Esophagus muscularis mucosa (tissue), 4 donors: ENCODE measurements around the gene PBRM1. TPM values are rescaled to one million over a fixed set of nuclear protein-coding genes. Genes with fewer than 3 reads are reported as not detected.

Experiments
- DNase-seq: peaks from one replicate; pipeline ENCODE4 v3.0.0-alpha.2; 2017; ENCODE audit errors: extremely low spot score
- H3K27ac ChIP-seq, 4 donors: fragments of 200-600 bp; sonication (generic); replicated peaks in 1 of 4; 1 replicate in 3 of 4; 2 replicates in 1 of 4; pipeline ENCODE4 v1.5.1; 2016 to 2019; ENCODE audit warnings: mild to moderate bottlenecking in 1 of 4
- H3K27me3 ChIP-seq, 4 donors: fragments of 200-600 bp; sonication (generic); one replicate each; pipeline versions ENCODE4 v1.5.1 to v1.6.0; 2016 to 2019
- H3K36me3 ChIP-seq, 4 donors: fragments of 200-600 bp; sonication (generic); one replicate each; pipeline ENCODE4 v1.5.1; 2016 to 2019
- H3K4me1 ChIP-seq, 4 donors: fragments of 200-600 bp; sonication (generic); one replicate each; pipeline ENCODE4 v1.5.1; 2016 to 2019
- H3K4me3 ChIP-seq, 4 donors: fragments of 200-600 bp; sonication (generic); 1 replicate in 2 of 4; 2 replicates in 2 of 4; pipeline ENCODE4 v1.5.1; 2016 to 2019; ENCODE audit warnings: mild to moderate bottlenecking in 4 of 4, moderate library complexity in 1 of 4
- H3K9me3 ChIP-seq, 4 donors: fragments of 200-600 bp; sonication (generic); 1 replicate in 3 of 4; 2 replicates in 1 of 4; pipeline ENCODE4 v1.5.1; 2016 to 2019
- EP300 ChIP-seq: sonication (generic); formaldehyde crosslinking; IDR thresholded peaks from one replicate; pipeline ENCODE4 v1.6.1; 2017; ENCODE audit warnings: antibody characterized with exemption
- POLR2A ChIP-seq: fragments of 450-650 bp; IDR thresholded peaks from one replicate; pipeline ENCODE4 v1.6.1; 2017; ENCODE audit warnings: antibody characterized with exemption, moderate library complexity, mild to moderate bottlenecking, low read depth
- POLR2AphosphoS5 ChIP-seq, 2 donors: sonication (generic); formaldehyde crosslinking; IDR thresholded peaks; one replicate each; pipeline ENCODE4 v1.6.1; 2017; ENCODE audit warnings: antibody characterized with exemption in 2 of 2
- WGBS: methylation state at CpG from one replicate; pipeline ENCODE4 v1.1.5; 2018; 5-methylcytosine and 5-hydroxymethylcytosine counted together
- intact Hi-C: fragments of 100-400 bp; cut with DNase I; formaldehyde crosslinking; loops from one replicate; pipeline ENCODE4 v1.15.1; 2023
- total RNA-seq, 4 donors: library from RNA; depleted of rRNA; stranded (reverse); fragments of >200 nt; gene quantifications; one replicate each; pipeline versions ENCODE4 v1.1.0 to v1.2.1, GENCODE V29; 2016
- TF ChIP-seq, protein P1 (sequence below), 3 experiments: fragments of 200-600 bp in 2 of 3; fragments of 450-650 bp in 1 of 3; sonication (generic) in 2 of 3; IDR thresholded peaks; one replicate each; pipeline ENCODE4 v1.5.1; 2017 to 2019; ENCODE audit warnings: antibody characterized with exemption in 3 of 3, mild to moderate bottlenecking in 2 of 3, moderate library complexity in 1 of 3

The PBRM1 gene
- total RNA-seq, 4 donors from 2014 or later: 79.4 to 99.3 (median 82.8) TPM

DNA sequence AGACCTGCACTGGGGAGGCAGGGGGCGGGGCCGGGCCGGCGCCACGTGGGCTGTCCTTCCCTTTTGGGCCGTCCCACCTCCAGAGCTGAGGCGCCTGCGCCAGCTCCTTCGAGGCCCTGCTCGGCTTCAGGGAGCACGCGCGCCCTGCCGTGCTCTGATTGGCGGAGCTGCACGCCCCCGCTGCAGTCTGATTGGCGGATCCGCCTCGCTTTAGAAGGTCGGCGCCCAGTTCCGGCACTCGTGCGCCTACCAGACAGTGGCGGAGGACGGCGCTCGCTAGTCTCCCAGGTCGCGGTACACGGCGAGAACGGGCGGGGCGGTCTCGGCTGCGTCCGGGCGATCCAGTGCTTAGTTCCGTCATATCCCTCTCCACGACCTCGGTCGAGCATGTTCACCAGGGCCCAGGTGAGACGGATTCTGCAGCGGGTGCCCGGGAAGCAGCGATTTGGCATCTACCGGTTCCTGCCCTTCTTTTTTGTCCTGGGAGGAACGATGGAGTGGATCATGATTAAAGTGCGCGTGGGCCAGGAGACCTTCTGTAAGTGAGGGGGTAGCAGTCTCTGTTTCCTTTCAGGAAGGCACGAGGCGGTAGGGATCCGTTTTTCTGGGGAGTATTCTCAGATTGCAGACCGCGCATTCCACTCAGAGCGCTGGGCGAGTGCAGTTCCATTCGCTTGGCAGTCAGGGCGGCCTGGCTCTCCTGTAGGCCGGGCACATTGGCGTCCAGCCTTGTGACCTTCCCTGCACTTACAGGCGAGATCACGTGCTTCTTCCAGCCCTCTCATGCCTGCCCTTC, 149.1 kb downstream of the PBRM1 start, which contains the start of gene UQCC5:
Gene UQCC5 (plus strand): TSS at position 237 of the 796 bp plus-strand sequence. CDS start 151 bp downstream, at position 388.
- Histone ChIP-seq H3K4me3 (peak within 1 kb of the TSS; percentile 71 to 81 (median 74)), H3K9me3 (no peaks in the 10 kb centered on the region), H3K27ac (peak within 1 kb of the TSS; percentile 90 to 95 (median 91)), H3K4me1 (peaks cover 67 to 78% (median 76%) of the 10 kb centered on the region in 4 donors), H3K27me3 (no peaks in the 10 kb centered on the region), H3K36me3 (peaks cover 0 to 15% (median 4%) of the 10 kb centered on the region in 4 donors)
- peak; percentile 100 for TF ChIP-seq POLR2AphosphoS5 (IDR thresholded peaks at IDR 0.05)
- TF ChIP-seq POLR2A: peak; percentile 89
- TF ChIP-seq, protein P1, sequence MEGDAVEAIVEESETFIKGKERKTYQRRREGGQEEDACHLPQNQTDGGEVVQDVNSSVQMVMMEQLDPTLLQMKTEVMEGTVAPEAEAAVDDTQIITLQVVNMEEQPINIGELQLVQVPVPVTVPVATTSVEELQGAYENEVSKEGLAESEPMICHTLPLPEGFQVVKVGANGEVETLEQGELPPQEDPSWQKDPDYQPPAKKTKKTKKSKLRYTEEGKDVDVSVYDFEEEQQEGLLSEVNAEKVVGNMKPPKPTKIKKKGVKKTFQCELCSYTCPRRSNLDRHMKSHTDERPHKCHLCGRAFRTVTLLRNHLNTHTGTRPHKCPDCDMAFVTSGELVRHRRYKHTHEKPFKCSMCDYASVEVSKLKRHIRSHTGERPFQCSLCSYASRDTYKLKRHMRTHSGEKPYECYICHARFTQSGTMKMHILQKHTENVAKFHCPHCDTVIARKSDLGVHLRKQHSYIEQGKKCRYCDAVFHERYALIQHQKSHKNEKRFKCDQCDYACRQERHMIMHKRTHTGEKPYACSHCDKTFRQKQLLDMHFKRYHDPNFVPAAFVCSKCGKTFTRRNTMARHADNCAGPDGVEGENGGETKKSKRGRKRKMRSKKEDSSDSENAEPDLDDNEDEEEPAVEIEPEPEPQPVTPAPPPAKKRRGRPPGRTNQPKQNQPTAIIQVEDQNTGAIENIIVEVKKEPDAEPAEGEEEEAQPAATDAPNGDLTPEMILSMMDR (IDR thresholded peaks at IDR 0.05): peak in 1 of 3 experiments; percentile 10
- no peak for TF ChIP-seq EP300
- intact Hi-C loops: no loop called here
- WGBS: 0% methylated on average over 24 of the region's 65 CpGs
- DNase-seq: peak; percentile 99

DNA sequence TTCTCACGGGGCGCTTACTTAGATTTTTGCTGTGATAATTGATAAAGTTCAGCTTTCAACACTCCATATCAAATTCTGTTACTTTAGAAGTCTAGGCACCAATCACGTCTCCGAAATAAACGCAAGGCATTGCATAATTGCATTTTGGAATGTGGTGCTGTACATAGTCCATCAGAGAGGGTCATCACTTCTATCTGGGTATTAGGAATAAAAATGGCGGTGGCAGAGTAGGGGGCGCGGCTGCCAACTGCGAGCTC, 149.7 kb downstream of the PBRM1 start:
- Histone ChIP-seq H3K9me3 (no peaks in the 10 kb centered on the region), H3K4me1 (peaks cover 69 to 84% (median 82%) of the 10 kb centered on the region in 4 donors), H3K36me3 (peaks cover 0 to 10% (median 1%) of the 10 kb centered on the region in 4 donors), H3K4me3 (peak overlapping the region; percentile 71 to 81 (median 74)), H3K27ac (peak overlapping the region; percentile 84 to 95 (median 87)), H3K27me3 (no peaks in the 10 kb centered on the region)
- intact Hi-C loops: no loop called here
- TF ChIP-seq, protein P1 (IDR thresholded peaks at IDR 0.05): no peak
- TF ChIP-seq POLR2A: no peak
- TF ChIP-seq POLR2AphosphoS5 (IDR thresholded peaks at IDR 0.05): no peak
- TF ChIP-seq EP300: no peak
- no peak for DNase-seq
- WGBS: 15% methylated on average over 8 of the region's 9 CpGs

DNA sequence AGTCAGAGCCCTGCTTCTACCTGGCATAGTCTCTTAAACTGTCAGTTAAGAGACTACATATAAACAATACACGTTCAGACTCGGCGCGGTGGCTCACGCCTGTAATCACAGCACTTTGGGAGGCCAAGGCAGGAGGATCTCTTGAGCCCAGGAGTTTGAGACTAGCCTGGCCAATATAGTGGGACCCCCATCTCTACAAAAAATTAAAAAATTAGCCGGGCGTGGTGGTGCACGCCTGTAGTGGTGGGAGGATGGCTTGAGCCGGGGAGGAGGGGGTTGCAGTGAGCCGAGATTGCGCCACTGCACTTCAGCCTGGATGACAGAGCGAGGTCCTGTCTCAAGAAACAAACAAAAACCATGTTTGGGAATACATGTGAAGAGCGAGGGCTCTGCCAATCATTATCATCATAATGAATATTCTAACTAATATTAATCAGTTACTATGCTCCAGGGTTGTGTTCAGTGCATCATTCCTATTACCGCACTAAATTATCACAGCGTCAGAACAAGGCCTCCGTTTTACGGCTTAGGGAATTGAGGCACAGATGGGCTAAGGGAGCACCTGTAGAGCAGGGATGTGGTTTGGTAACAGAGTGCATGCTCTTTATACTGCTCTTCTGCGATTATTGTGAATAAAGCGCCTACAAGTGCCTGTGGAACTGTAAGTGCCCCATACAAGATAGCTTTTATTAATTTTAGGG, 150.2 kb downstream of the PBRM1 start:
- Histone ChIP-seq H3K4me1 (peaks cover 74 to 88% (median 87%) of the 10 kb centered on the region in 4 donors), H3K9me3 (no peaks in the 10 kb centered on the region), H3K4me3 (peak overlapping the region in 2 of 4 donors; percentile 73 to 81), H3K27ac (peak overlapping the region; percentile 87 to 95 (median 88)), H3K36me3 (peaks cover 0 to 5% (median 0%) of the 10 kb centered on the region in 4 donors), H3K27me3 (no peaks in the 10 kb centered on the region)
- TF ChIP-seq, protein P1 (IDR thresholded peaks at IDR 0.05): no peak
- no peak for TF ChIP-seq EP300
- no peak for TF ChIP-seq POLR2A
- TF ChIP-seq POLR2AphosphoS5 (IDR thresholded peaks at IDR 0.05): no peak
- intact Hi-C loops: no loop called here
- no peak for DNase-seq
- 94% methylated on average over 19 of the region's 19 CpGs for WGBS

DNA sequence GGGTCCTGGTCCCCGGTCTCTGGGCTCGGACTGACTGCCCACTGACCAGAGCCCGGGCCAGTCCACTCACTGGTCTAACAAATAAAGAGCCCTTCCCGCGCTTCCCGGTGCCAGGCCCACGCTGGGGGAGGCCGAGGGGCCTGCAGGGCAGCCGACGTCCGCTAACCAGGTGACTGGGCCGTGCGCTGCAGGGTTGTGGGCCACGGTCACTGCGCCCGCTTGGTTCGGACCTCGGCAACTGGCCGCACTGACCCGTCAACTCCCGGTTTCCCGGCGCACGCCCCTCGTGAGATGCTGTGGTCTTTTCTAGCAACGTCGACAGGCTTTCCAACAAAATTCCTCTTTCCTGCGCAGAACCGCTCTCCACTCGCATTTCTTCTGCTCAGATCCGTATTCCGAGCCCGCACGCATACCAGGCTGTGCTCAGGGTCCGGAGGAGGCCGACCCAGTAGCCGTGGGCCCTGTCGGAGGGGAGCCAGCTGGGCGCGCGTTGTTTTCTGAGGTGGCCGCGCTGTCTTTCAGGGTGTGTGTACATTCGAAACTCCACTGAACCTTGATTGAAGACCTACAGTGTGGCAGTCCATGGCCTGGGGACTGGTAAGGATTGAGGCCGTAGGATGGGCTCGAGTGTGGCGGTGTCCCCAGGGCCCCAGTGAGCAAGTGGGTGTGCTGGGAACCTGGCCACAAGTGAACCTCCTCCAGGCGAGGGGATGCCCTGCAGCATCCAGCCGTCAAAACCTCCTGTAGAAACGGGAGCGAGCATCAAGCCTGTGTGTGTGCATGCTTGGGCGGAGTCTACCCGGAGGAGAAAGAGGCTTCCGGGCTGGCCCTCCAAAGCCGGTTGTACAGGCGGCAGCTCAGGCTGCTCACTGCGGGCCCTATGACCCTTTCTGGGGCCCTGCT, 151.2 kb downstream of the PBRM1 start:
- Histone ChIP-seq H3K36me3 (no peaks in the 10 kb centered on the region), H3K4me3 (peak overlapping the region; percentile 69 to 88 (median 76)), H3K27ac (peak overlapping the region; percentile 87 to 95 (median 88)), H3K27me3 (no peaks in the 10 kb centered on the region), H3K9me3 (no peaks in the 10 kb centered on the region), H3K4me1 (peaks cover 77 to 92% (median 89%) of the 10 kb centered on the region in 4 donors)
- TF ChIP-seq POLR2AphosphoS5 (IDR thresholded peaks at IDR 0.05): no peak
- TF ChIP-seq, protein P1 (IDR thresholded peaks at IDR 0.05): no peak
- intact Hi-C loops: loop anchor here (5.0 kb wide), 2 partner anchors 47 to 62 kb away; no protein-coding TSS in a partner anchor
- 48% methylated on average over 17 of the region's 57 CpGs for WGBS
- DNase-seq: no peak
